GM12878 (cell line): Measurements from ENCODE around the gene HSPA4. TPM values are rescaled to one million over a fixed set of nuclear protein-coding genes. Genes with fewer than 3 reads are reported as not detected.
A peak's percentile ranks its signal among the peaks of the same experiment; 100 is the strongest.

Source experiments
- ATAC-seq: fragments of 200-7000 bp; cut with Tn5 transposase; 3 replicates; pipeline ENCODE4 v1.9.1; 2020; ENCODE audit warnings: mild to moderate bottlenecking, moderate library complexity
- BruUV-seq: library from RNA; stranded (reverse); fragments of 400-500 nt; replicated peaks from 2 replicates; lab custom pipeline; 2021; lab: Mats Ljungman, UMichigan
- CTCF ChIA-PET: fragments of 300-600 bp; sonication (Branson Sonifier 250); formaldehyde crosslinking; extraction: SDS; loops from one replicate; lab custom pipeline; 2021; ENCODE audit warnings: inconsistent platforms; lab: Yijun Ruan, JAX
- POLR2A ChIA-PET: fragments of 350-600 bp; formaldehyde crosslinking; extraction: SDS; loops from one replicate; lab custom pipeline; 2021; ENCODE audit warnings: inconsistent platforms; lab: Charles Lee
- RAD21 ChIA-PET: fragments of 300-600 bp; sonication (Branson Sonifier 250); formaldehyde crosslinking; loops from one replicate; lab custom pipeline; 2023; ENCODE audit warnings: antibody characterized with exemption; ENCODE audit not compliant: unreplicated experiment; lab: Charles Lee
- SMC1A ChIA-PET: fragments of 300-600 bp; sonication (Branson Sonifier 250); formaldehyde crosslinking; loops from one replicate; lab custom pipeline; 2023; ENCODE audit not compliant: unreplicated experiment, uncharacterized antibody; lab: Charles Lee
- DNase-seq: peaks from one replicate; pipeline ENCODE4 v3.0.0-alpha.2; 2011; ENCODE audit warnings: low read depth, low spot score
- FAIRE-seq: peaks from 3 replicates; lab custom pipeline; 2011; peaks lifted over from hg19 to GRCh38; lab: Jason Lieb, UNC
- H2AFZ ChIP-seq: 2 replicates; pipeline ENCODE4 v1.6.0; 2011; ENCODE audit warnings: low read depth, low read length, control low read depth; ENCODE audit not compliant: control insufficient read depth
- H3K27ac ChIP-seq: 2 replicates; pipeline ENCODE4 v1.5.1; 2011; ENCODE audit warnings: control low read depth; ENCODE audit not compliant: control insufficient read depth, insufficient read depth
- H3K27me3 ChIP-seq, 2 experiments: replicated peaks in 1 of 2; 2 replicates each; pipeline versions ENCODE4 v1.6.0 to v1.6.1; 2011; ENCODE audit warnings: low read length in 1 of 2; ENCODE audit not compliant: control insufficient read depth in 2 of 2, insufficient read depth in 2 of 2
- H3K36me3 ChIP-seq, 2 experiments: 2 replicates each; pipeline ENCODE4 v1.5.1; 2011; ENCODE audit warnings: low read length in 1 of 2; ENCODE audit not compliant: control insufficient read depth in 2 of 2, insufficient read depth in 2 of 2
- H3K4me1 ChIP-seq: 2 replicates; pipeline ENCODE4 v1.6.1; 2011; ENCODE audit warnings: mild to moderate bottlenecking, low read length, moderate library complexity, mixed read lengths; ENCODE audit not compliant: control insufficient read depth, insufficient read depth
- H3K4me2 ChIP-seq: 2 replicates; pipeline ENCODE4 v1.6.0; 2011; ENCODE audit warnings: control low read depth; ENCODE audit not compliant: control insufficient read depth, insufficient read depth
- H3K4me3 ChIP-seq: fragments of 200-600 bp; sonication (generic); 2 replicates; pipeline ENCODE4 v1.5.1; 2016
- H3K79me2 ChIP-seq: 2 replicates; pipeline ENCODE4 v1.6.0; 2011; ENCODE audit warnings: low read length; ENCODE audit not compliant: control insufficient read depth, insufficient read depth
- H3K9ac ChIP-seq: 2 replicates; pipeline ENCODE4 v1.8.0; 2011; ENCODE audit warnings: low read length, control low read depth, mixed read lengths; ENCODE audit not compliant: control insufficient read depth, insufficient read depth
- H3K9me3 ChIP-seq: replicated peaks from 3 replicates; pipeline ENCODE4 v1.5.1; 2011; ENCODE audit warnings: mild to moderate bottlenecking, low read length; ENCODE audit not compliant: control insufficient read depth, insufficient read depth
- H4K20me1 ChIP-seq: 2 replicates; pipeline ENCODE4 v1.6.0; 2011; ENCODE audit not compliant: control insufficient read depth, insufficient read depth
- GABPA ChIP-seq: IDR thresholded peaks from 2 replicates; pipeline ENCODE4 v1.6.1; 2014; ENCODE audit warnings: antibody characterized with exemption, low read depth, mild to moderate bottlenecking, inconsistent platforms
- WRNIP1 ChIP-seq: IDR thresholded peaks from 2 replicates; pipeline ENCODE4 v1.6.1; 2011; ENCODE audit warnings: low read depth, low read length, improper control_type of control experiment, borderline replicate concordance
- ZBTB11 ChIP-seq: fragments of 450-650 bp; formaldehyde crosslinking; IDR thresholded peaks from 2 replicates; pipeline ENCODE4 v1.5.0; 2022; ENCODE audit warnings: mild to moderate bottlenecking, missing genetic modification characterization
- WGBS: methylation state at CpG from one replicate; pipeline ENCODE4 v1.1.6; 2016; ENCODE audit warnings: low lambda C conversion rate; ENCODE audit not compliant: insufficient replicate concordance, insufficient coverage; ENCODE audit errors: missing lambda C conversion rate; 5-methylcytosine and 5-hydroxymethylcytosine counted together
- in situ Hi-C: fragments of 300-500 bp; cut with MboI; formaldehyde crosslinking; loops from 9 replicates; pipeline ENCODE4 v1.14.3; 2018; ENCODE audit warnings: mixed read lengths
- intact Hi-C: fragments of 100-400 bp; cut with micrococcal nuclease; formaldehyde crosslinking; loops from one replicate; pipeline ENCODE4 v1.14.2; 2022; ENCODE audit not compliant: unreplicated experiment
- polyA plus RNA-seq, 11 experiments: library from polyadenylated mRNA; depleted of rRNA in 4 of 11; unstranded in 6 of 11; stranded (reverse) in 5 of 11; fragments of >200 nt; fragmentation: Nextera tagmentation in 4 of 11; fragmentation: Illumina TruSeq in 1 of 11; extraction: Ambion mirVana in 4 of 11; extraction: Trizol in 1 of 11; gene quantifications; 1 replicate in 1 of 11; 2 replicates in 10 of 11; pipeline versions ENCODE4 v1.2.1 to v1.2.3, GENCODE V29; 2011 to 2016; ENCODE audit warnings: inconsistent platforms in 2 of 11, missing spikeins in 2 of 11, low read depth in 1 of 11
- total RNA-seq, 4 experiments: library from RNA; depleted of rRNA in 3 of 4; stranded (reverse); fragments of >200 nt in 3 of 4; fragmentation: Illumina TruSeq in 1 of 4; extraction: Trizol in 1 of 4; gene quantifications; 2 replicates each; pipeline versions ENCODE4 v1.2.1 to v1.2.3, GENCODE V29; 2013 to 2021

HSPA4 gene
- total and polyA plus RNA-seq, 10 of the 15 experiments (the other 5 are each of a cell fraction or from before 2014, with no cell fraction given), result 61.6 to 234 (median 116) TPM

GRCh38 chr5:133149345-133149744 lies 97.5 kb downstream of the HSPA4 start (continued):
- no peak for TF ChIP-seq ZBTB11
- TF ChIP-seq, all 136 proteins: peak for 0

- H3K9me3 ChIP-seq, result no peaks in the 10 kb centered on the region
- DNase-seq (no peak), ATAC-seq (no peak), FAIRE-seq (no peak)
- H4K20me1 ChIP-seq, result no peaks in the 10 kb centered on the region
- 63% methylated on average over 6 of the region's 6 CpGs for WGBS
- in situ Hi-C loops, result no loop called here
- no peaks in the 10 kb centered on the region for H3K4me1 ChIP-seq
- H3K27me3 ChIP-seq, result no peaks in the 10 kb centered on the region
- RAD21 ChIA-PET, result no interaction called here
- SMC1A ChIA-PET, result no interaction called here
- H3K27ac ChIP-seq, result no peak overlapping the region
- no peak overlapping the region for H3K4me2 ChIP-seq
- no peak overlapping the region for H2AFZ ChIP-seq
- H3K36me3 ChIP-seq, result no peaks in the 10 kb centered on the region
- no peak overlapping the region for H3K9ac ChIP-seq
- no peaks in the 10 kb centered on the region for H3K79me2 ChIP-seq
- 0 out of 2 replicates have a peak, but pooled peaks have one; percentile 11 for TF ChIP-seq GABPA
- TF ChIP-seq WRNIP1, result no peak
- no TSS peak for BruUV-seq
- CTCF ChIA-PET, result no interaction called here
- intact Hi-C loops, result no loop called here
- no peak overlapping the region for H3K4me3 ChIP-seq
- POLR2A ChIA-PET, result no interaction called here
Observed at GRCh38 chr5:133150909-133151544, 99.2 kb downstream of the HSPA4 start.
